PC-9 (cell line): Measurements from ENCODE around the gene ANKRD39. TPM values are rescaled to one million over a fixed set of nuclear protein-coding genes. Genes with fewer than 3 reads are reported as not detected.
"Not testable (repeated sequence)": the region's sequence is repeated elsewhere in the genome, so short reads cannot be mapped to it uniquely, and the experiment has no call there.

Source experiments
- BruUV-seq: library from RNA; stranded (reverse); fragments of 400-500 nt; replicated peaks from 2 replicates; lab custom pipeline; 2021; lab: Mats Ljungman, UMichigan
- CTCF ChIA-PET: fragments of 300-600 bp; sonication (Branson Sonifier 250); formaldehyde crosslinking; loops from one replicate; lab custom pipeline; 2022; ENCODE audit warnings: antibody characterized with exemption; lab: Charles Lee
- POLR2A ChIA-PET: fragments of 300-600 bp; sonication (Branson Sonifier 250); formaldehyde crosslinking; loops from one replicate; lab custom pipeline; 2022; ENCODE audit warnings: antibody characterized with exemption; ENCODE audit not compliant: unreplicated experiment; lab: Charles Lee
- DNase-seq, 2 experiments: peaks; one replicate each; pipeline versions ENCODE4 v3.0.0 to v3.0.0-alpha.2; 2015 to 2022; ENCODE audit warnings: mixed read lengths in 1 of 2
- H2AFZ ChIP-seq: fragments of 200-600 bp; sonication (generic); 2 replicates; pipeline ENCODE4 v1.8.1; 2017; ENCODE audit warnings: antibody characterized with exemption
- H3F3A ChIP-seq: fragments of 200-600 bp; sonication (generic); 2 replicates; pipeline ENCODE4 v1.8.1; 2017; ENCODE audit warnings: antibody characterized with exemption, mild to moderate bottlenecking, low read depth; ENCODE audit not compliant: insufficient read depth
- H3K27ac ChIP-seq: fragments of 200-600 bp; sonication (generic); 2 replicates; pipeline ENCODE4 v1.6.1; 2016; ENCODE audit warnings: mixed run types
- H3K27me3 ChIP-seq: fragments of 200-600 bp; sonication (generic); 2 replicates; pipeline ENCODE4 v1.6.1; 2016; ENCODE audit warnings: low read depth, mixed run types; ENCODE audit not compliant: insufficient read depth
- H3K36me3 ChIP-seq: fragments of 200-600 bp; sonication (generic); 2 replicates; pipeline ENCODE4 v1.6.1; 2016; ENCODE audit warnings: low read depth, mixed run types
- H3K4me1 ChIP-seq: fragments of 200-600 bp; sonication (generic); replicated peaks from 2 replicates; pipeline ENCODE4 v1.6.1; 2016; ENCODE audit warnings: mixed run types; ENCODE audit not compliant: insufficient read depth
- H3K4me2 ChIP-seq: fragments of 200-600 bp; sonication (generic); 2 replicates; pipeline ENCODE4 v1.6.1; 2017; ENCODE audit warnings: mixed run types
- H3K4me3 ChIP-seq: fragments of 200-600 bp; sonication (generic); 2 replicates; pipeline ENCODE4 v1.6.1; 2016; ENCODE audit warnings: mixed run types
- H3K79me2 ChIP-seq: fragments of 200-600 bp; sonication (generic); 2 replicates; pipeline ENCODE4 v1.6.1; 2017; ENCODE audit warnings: low read depth, mixed run types
- H3K9me2 ChIP-seq: fragments of 200-600 bp; sonication (generic); 2 replicates; pipeline ENCODE4 v1.8.1; 2017; ENCODE audit warnings: mild to moderate bottlenecking; ENCODE audit not compliant: insufficient read depth
- H3K9me3 ChIP-seq: fragments of 200-600 bp; sonication (generic); 2 replicates; pipeline ENCODE4 v1.8.1; 2016; ENCODE audit warnings: low read depth; ENCODE audit not compliant: insufficient read depth
- H4K20me1 ChIP-seq: fragments of 200-600 bp; sonication (generic); 2 replicates; pipeline ENCODE4 v1.8.1; 2017; ENCODE audit not compliant: insufficient read depth
- CTCF ChIP-seq: fragments of 200-600 bp; sonication (generic); conservative IDR thresholded peaks from 2 replicates; pipeline ENCODE4 v1.6.1; 2017; ENCODE audit warnings: mixed run types, antibody characterized with exemption, mild to moderate bottlenecking, moderate library complexity
- EZH2 ChIP-seq: fragments of 200-600 bp; sonication (generic); IDR thresholded peaks from 2 replicates; pipeline ENCODE4 v1.8.0; 2017; ENCODE audit warnings: antibody characterized with exemption, low read depth
- intact Hi-C: fragments of 100-400 bp; cut with micrococcal nuclease; formaldehyde crosslinking; loops from one replicate; pipeline ENCODE4 v1.10.0; 2022; ENCODE audit not compliant: unreplicated experiment
- total RNA-seq: library from RNA; stranded (reverse); gene quantifications from 2 replicates; pipeline ENCODE4 v1.2.3, GENCODE V29; 2021

ANKRD39 gene
- total RNA-seq, 1 experiment from 2014 or later: 19.0 TPM

GRCh38 chr2:96865654-96866053 lies 7.8 kb upstream of the ANKRD39 start:
- Histone ChIP-seq H3K79me2 (peaks cover 38% of the 10 kb centered on the region), H3K9me3 (no peaks in the 10 kb centered on the region), H3K27me3 (no peaks in the 10 kb centered on the region), H3K4me1 (peaks cover 16% of the 10 kb centered on the region), H3F3A (peaks cover 8% of the 10 kb centered on the region; the same call in 1 of the 2 replicates), H4K20me1 (peaks cover 13% of the 10 kb centered on the region), H3K4me2 (no peak overlapping the region), H3K27ac (no peak overlapping the region), H3K4me3 (no peak overlapping the region), H2AFZ (no peak overlapping the region), H3K9me2 (no peaks in the 10 kb centered on the region), H3K36me3 (peaks cover 52% of the 10 kb centered on the region)
- DNase-seq: no peak
- ChIA-PET CTCF (no interaction called here), POLR2A (no interaction called here)
- intact Hi-C loops: no loop called here
- no TSS peak for BruUV-seq
- no peak for TF ChIP-seq EZH2
- no peak for TF ChIP-seq CTCF

GRCh38 chr2:96864343-96865091 lies 6.7 kb upstream of the ANKRD39 start:
- Histone ChIP-seq H3K27me3 (no peaks in the 10 kb centered on the region), H2AFZ (no peak overlapping the region), H3K9me3 (no peaks in the 10 kb centered on the region), H3F3A (peaks cover 9% of the 10 kb centered on the region; the same call in 1 of the 2 replicates), H3K4me2 (no peak overlapping the region), H3K79me2 (peaks cover 38% of the 10 kb centered on the region), H3K27ac (no peak overlapping the region), H3K4me1 (peaks cover 10% of the 10 kb centered on the region), H3K9me2 (no peaks in the 10 kb centered on the region), H4K20me1 (peaks cover 13% of the 10 kb centered on the region), H3K36me3 (peaks cover 52% of the 10 kb centered on the region), H3K4me3 (no peak overlapping the region)
- intact Hi-C loops: no loop called here
- no TSS peak for BruUV-seq
- no peak for DNase-seq
- ChIA-PET CTCF (no interaction called here), POLR2A (no interaction called here)
- TF ChIP-seq EZH2 (no peak), CTCF (no peak)

GRCh38 chr2:96863575-96864342 lies 5.9 kb upstream of the ANKRD39 start:
- no peak for TF ChIP-seq EZH2
- no peak for TF ChIP-seq CTCF
- DNase-seq: no peak
- Histone ChIP-seq H3K27me3 (no peaks in the 10 kb centered on the region), H3F3A (peaks cover 17% of the 10 kb centered on the region; the same call in 1 of the 2 replicates), H3K9me2 (no peaks in the 10 kb centered on the region), H3K79me2 (peaks cover 35% of the 10 kb centered on the region), H3K27ac (no peak overlapping the region), H3K9me3 (no peaks in the 10 kb centered on the region), H3K4me1 (peaks cover 10% of the 10 kb centered on the region), H2AFZ (no peak overlapping the region), H3K4me2 (no peak overlapping the region), H4K20me1 (peaks cover 13% of the 10 kb centered on the region), H3K36me3 (peaks cover 52% of the 10 kb centered on the region), H3K4me3 (no peak overlapping the region)
- BruUV-seq: no TSS peak
- intact Hi-C loops: no loop called here
- POLR2A ChIA-PET: no interaction called here
- CTCF ChIA-PET: interaction anchor here (0.5 kb wide), 1 partner anchor 1307 kb away, joined by 3 read pairs; no protein-coding TSS in a partner anchor

- POLR2A ChIA-PET, H3K4me2 ChIP-seq, H3K27ac ChIP-seq, intact Hi-C loops, H2AFZ ChIP-seq, H3K4me3 ChIP-seq, H3K27me3 ChIP-seq, BruUV-seq, DNase-seq, H3K9me3 ChIP-seq, H3K9me2 ChIP-seq: not testable (repeated sequence)
- Histone ChIP-seq H4K20me1 (peaks cover 13% of the 10 kb centered on the region), H3K4me1 (peaks cover 10% of the 10 kb centered on the region), H3K79me2 (peaks cover 29% of the 10 kb centered on the region), H3F3A (peaks cover 20% of the 10 kb centered on the region; the same call in 1 of the 2 replicates), H3K36me3 (peaks cover 52% of the 10 kb centered on the region)
- CTCF ChIA-PET: interaction anchor here (0.5 kb wide), 1 partner anchor 1306 kb away, joined by 3 read pairs; no protein-coding TSS in a partner anchor
Observed at GRCh38 chr2:96863056-96863455, 5.2 kb upstream of the ANKRD39 start.
